Esophagus squamous epithelium (tissue), 5 donors: ENCODE data around the gene SLCO4C1. TPM values are rescaled to one million over a fixed set of nuclear protein-coding genes. Genes with fewer than 3 reads are reported as not detected.
"Not testable (repeated sequence)": the region's sequence is repeated elsewhere in the genome, so short reads cannot be mapped to it uniquely, and the experiment has no call there.

ENCODE experiments used
- DNase-seq: peaks from one replicate; lab custom pipeline; 2025; lab: John Stamatoyannopoulos, UW
- H3K27ac ChIP-seq, 4 donors: fragments of 200-600 bp; sonication (generic); one replicate each; pipeline ENCODE4 v1.5.1; 2016 to 2019; ENCODE audit warnings: mild to moderate bottlenecking in 1 of 4
- H3K27me3 ChIP-seq, 4 donors: fragments of 200-600 bp; sonication (generic); 1 replicate in 3 of 4; 2 replicates in 1 of 4; pipeline versions ENCODE4 v1.5.1 to v1.6.0; 2017 to 2021; ENCODE audit warnings: antibody characterized with exemption in 1 of 4
- H3K36me3 ChIP-seq, 3 donors: fragments of 200-600 bp; sonication (generic); one replicate each; pipeline ENCODE4 v1.5.1; 2016 to 2019
- H3K4me1 ChIP-seq, 3 donors: fragments of 200-600 bp; sonication (generic); one replicate each; pipeline ENCODE4 v1.5.1; 2017 to 2019
- H3K4me3 ChIP-seq, 4 donors: fragments of 200-600 bp; sonication (generic); 1 replicate in 3 of 4; 2 replicates in 1 of 4; pipeline ENCODE4 v1.5.1; 2016 to 2019; ENCODE audit warnings: mild to moderate bottlenecking in 2 of 4, moderate library complexity in 1 of 4
- H3K9me3 ChIP-seq, 3 donors: fragments of 200-600 bp; sonication (generic); one replicate each; pipeline ENCODE4 v1.5.1; 2016 to 2019
- CTCF ChIP-seq, 6 experiments: fragments of 450-650 bp in 4 of 6; fragments of 200-600 bp in 2 of 6; sonication (generic) in 2 of 6; IDR thresholded peaks; one replicate each; pipeline ENCODE4 v1.5.1; 2016 to 2019; ENCODE audit warnings: antibody characterized with exemption in 6 of 6, mild to moderate bottlenecking in 4 of 6, moderate library complexity in 4 of 6
- POLR2A ChIP-seq, 4 donors: fragments of 450-650 bp; IDR thresholded peaks; one replicate each; pipeline ENCODE4 v1.6.1; 2017; ENCODE audit warnings: antibody characterized with exemption in 4 of 4, mild to moderate bottlenecking in 4 of 4, moderate library complexity in 3 of 4
- WGBS, 2 donors: methylation state at CpG; one replicate each; pipeline ENCODE4 v1.1.5; 2018; 5-methylcytosine and 5-hydroxymethylcytosine counted together
- intact Hi-C: fragments of 100-400 bp; cut with DNase I; formaldehyde crosslinking; loops from one replicate; pipeline ENCODE4 v1.15.0; 2022
- total RNA-seq, 4 donors: library from RNA; depleted of rRNA; stranded (reverse); fragments of >200 nt; gene quantifications; one replicate each; pipeline ENCODE4 v1.1.0, GENCODE V29; 2016
- donor health status: DM: yes; HTN: yes; CAD: no.

Gene SLCO4C1
- total RNA-seq = under 1 TPM in 1 of 4 donors, not detected in 3; 0.19 TPM

GRCh38 chr5:102296178-102296817 is at the start of gene SLCO4C1:
SLCO4C1 (minus strand) TSS chr5:102296284; CDS start chr5:102296262, 22 bp downstream.
- peaks cover 0 to 21% (median 0%) of the 10 kb centered on the region in 4 donors for H3K27me3 ChIP-seq
- no peak within 1 kb of the TSS for H3K27ac ChIP-seq
- TF ChIP-seq CTCF (IDR thresholded peaks at IDR 0.05) = peak in 4 of 6 experiments; percentile 15 to 22 (median 16)
- no peak for TF ChIP-seq POLR2A (IDR thresholded peaks at IDR 0.05)
- peak within 1 kb of the TSS; percentile 3 to 65 (median 41) for H3K4me3 ChIP-seq
- peaks cover 0 to 19% (median 0%) of the 10 kb centered on the region in 3 donors for H3K4me1 ChIP-seq
- H3K36me3 ChIP-seq = no peaks in the 10 kb centered on the region
- 2 to 8% methylated on average over 6 to 15 of the region's 42 CpGs for whole genome bisulfite sequencing, 2 donors
- intact Hi-C loops = no loop called here
- no peak for DNase-seq
- no peaks in the 10 kb centered on the region for H3K9me3 ChIP-seq

- DNase-seq = no peak
- Histone ChIP-seq H3K27ac (no peak overlapping the region), H3K27me3 (no peaks in the 10 kb centered on the region), H3K4me3 (no peak overlapping the region), H3K36me3 (no peaks in the 10 kb centered on the region), H3K4me1 (no peaks in the 10 kb centered on the region), H3K9me3 (no peaks in the 10 kb centered on the region)
- TF ChIP-seq POLR2A (IDR thresholded peaks at IDR 0.05) (no peak), CTCF (IDR thresholded peaks at IDR 0.05) (no peak)
- 28 to 50% methylated on average over 2 of the region's 2 CpGs for WGBS, 2 donors
- intact Hi-C loops = no loop called here
These were observed 45.7 kb upstream of the SLCO4C1 start for GRCh38 chr5:102341681-102342288.

GRCh38 chr5:102324714-102325113 is 28.6 kb upstream of the SLCO4C1 start:
- Histone ChIP-seq H3K27me3 (no peaks in the 10 kb centered on the region), H3K36me3 (no peaks in the 10 kb centered on the region), H3K9me3 (no peaks in the 10 kb centered on the region), H3K27ac (no peak overlapping the region), H3K4me3 (no peak overlapping the region), H3K4me1 (no peaks in the 10 kb centered on the region)
- intact Hi-C loops = no loop called here
- no peak for DNase-seq
- WGBS, 2 donors = 53 to 61% methylated on average over 2 of the region's 2 CpGs
- no peak for TF ChIP-seq CTCF (IDR thresholded peaks at IDR 0.05)
- no peak for TF ChIP-seq POLR2A (IDR thresholded peaks at IDR 0.05)

GRCh38 chr5:102318801-102319200 is 22.7 kb upstream of the SLCO4C1 start:
- H3K27ac ChIP-seq, intact Hi-C loops, H3K9me3 ChIP-seq, H3K36me3 ChIP-seq, DNase-seq, H3K27me3 ChIP-seq, H3K4me3 ChIP-seq, H3K4me1 ChIP-seq: not testable (repeated sequence)
- 49 to 71% methylated on average over 2 to 4 of the region's 4 CpGs for WGBS, 2 donors

- Histone ChIP-seq H3K27ac (no peak overlapping the region), H3K4me1 (no peaks in the 10 kb centered on the region), H3K27me3 (no peaks in the 10 kb centered on the region), H3K9me3 (no peaks in the 10 kb centered on the region), H3K36me3 (no peaks in the 10 kb centered on the region), H3K4me3 (no peak overlapping the region)
- TF ChIP-seq CTCF (IDR thresholded peaks at IDR 0.05) (no peak), POLR2A (IDR thresholded peaks at IDR 0.05) (no peak)
- WGBS, 2 donors = 88 to 89% methylated on average over 1 of the region's 1 CpG
- intact Hi-C loops = no loop called here
- no peak for DNase-seq
These were observed 18.2 kb upstream of the SLCO4C1 start for GRCh38 chr5:102314328-102314727.
